Activated CD4-positive, alpha-beta memory T cell treated with anti-CD3 and anti-CD28 coated beads for 36 hours (primary cell): Measurements from ENCODE around the gene ADISSP. TPM values are rescaled to one million over a fixed set of nuclear protein-coding genes. Genes with fewer than 3 reads are reported as not detected.

ENCODE experiments used
- CTCF ChIA-PET: fragments of 350-600 bp; sonication (Branson Sonifier 250); formaldehyde crosslinking; loops from one replicate; lab custom pipeline; 2021; ENCODE audit warnings: antibody characterized with exemption, inconsistent platforms; lab: Charles Lee
- POLR2A ChIA-PET: fragments of 350-600 bp; sonication (Branson Sonifier 250); formaldehyde crosslinking; loops from one replicate; lab custom pipeline; 2021; ENCODE audit warnings: antibody characterized with exemption; lab: Charles Lee
- DNase-seq: peaks from one replicate; pipeline ENCODE4 v3.0.0-alpha.2; 2020
- H3K27ac Mint-ChIP-seq: one replicate; pipeline ENCODE4 v1.8.0; 2021; ENCODE audit warnings: mixed read lengths
- H3K27me3 Mint-ChIP-seq: one replicate; pipeline ENCODE4 v1.8.0; 2021; ENCODE audit warnings: mixed read lengths
- H3K36me3 Mint-ChIP-seq: one replicate; pipeline ENCODE4 v1.8.0; 2021; ENCODE audit warnings: mixed read lengths
- H3K4me1 Mint-ChIP-seq: one replicate; pipeline ENCODE4 v1.8.0; 2021; ENCODE audit warnings: low read depth, mixed read lengths
- H3K4me3 Mint-ChIP-seq: one replicate; pipeline ENCODE4 v1.8.0; 2021; ENCODE audit warnings: mild to moderate bottlenecking, mixed read lengths
- H3K9me3 Mint-ChIP-seq: one replicate; pipeline ENCODE4 v1.8.0; 2021; ENCODE audit warnings: mixed read lengths
- intact Hi-C: fragments of 100-400 bp; cut with micrococcal nuclease; formaldehyde crosslinking; loops from one replicate; pipeline ENCODE4 v1.15.1; 2023
- total RNA-seq, 2 experiments: library from RNA; stranded (reverse); gene quantifications; one replicate each; pipeline ENCODE4 v1.2.3, GENCODE V29; 2021

Gene ADISSP
- total RNA-seq, 2 experiments from 2014 or later, result 50.6 to 51.4 TPM

DNA sequence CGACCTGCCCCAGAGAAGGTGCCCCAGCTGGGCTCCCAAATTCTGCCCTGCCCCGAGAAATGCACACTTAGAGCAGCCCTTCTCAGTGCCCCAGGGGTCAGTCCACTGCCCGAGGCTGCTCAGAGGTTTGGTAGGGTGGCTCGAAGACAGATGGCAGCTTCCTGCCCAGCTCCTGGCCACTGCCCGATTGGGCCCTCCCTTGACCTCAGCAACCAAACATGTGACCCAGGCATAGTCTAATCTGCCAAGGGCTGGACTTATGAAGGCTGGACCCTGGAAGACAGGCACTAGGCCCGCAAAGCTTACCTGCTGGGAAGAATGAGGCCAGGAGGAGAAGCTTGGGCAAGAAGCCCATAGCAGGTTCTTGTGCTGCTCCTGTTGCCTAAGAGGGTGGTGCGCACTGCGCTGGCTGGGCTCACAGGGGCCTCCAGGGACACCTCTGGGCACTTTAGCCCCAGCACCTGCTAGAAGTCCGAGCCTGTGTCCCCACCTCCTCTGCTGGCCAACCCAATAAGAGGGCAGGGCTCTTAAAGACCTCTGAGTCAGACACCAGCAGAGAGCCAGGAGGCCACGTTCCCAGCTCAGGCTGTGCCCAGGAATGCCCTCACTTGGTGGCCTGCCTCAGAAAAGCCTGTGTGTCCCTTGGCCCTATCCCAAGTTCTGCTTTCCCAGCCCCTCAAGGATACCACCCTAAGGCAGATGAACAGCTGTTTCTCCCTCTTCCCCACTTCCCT is 60.6 kb downstream of the ADISSP start:
- H3K9me3 Mint-ChIP-seq, result no peaks in the 10 kb centered on the region
- H3K36me3 Mint-ChIP-seq, result no peaks in the 10 kb centered on the region
- ChIA-PET CTCF (interaction anchor here (0.8 to 2.3 kb wide), 2 partner anchors 30 to 46 kb away, joined by 3 to 11 read pairs; no protein-coding TSS in a partner anchor), POLR2A (no interaction called here)
- intact Hi-C loops, result no loop called here
- no peak overlapping the region for H3K27ac Mint-ChIP-seq
- H3K4me3 Mint-ChIP-seq, result no peak overlapping the region
- H3K4me1 Mint-ChIP-seq, result no peaks in the 10 kb centered on the region
- DNase-seq, result no peak
- H3K27me3 Mint-ChIP-seq, result peaks cover 6% of the 10 kb centered on the region

GRCh38 chr20:3705970-3706739 is 61.4 kb downstream of the ADISSP start:
- ChIA-PET POLR2A (interaction anchor here (0.8 kb wide), 1 partner anchor 19 kb away, joined by 3 read pairs; no protein-coding TSS in a partner anchor), CTCF (interaction anchor here (2.3 kb wide), 1 partner anchor 29 kb away, joined by 11 read pairs; no protein-coding TSS in a partner anchor)

GRCh38 chr20:3705491-3705969 is 62.0 kb downstream of the ADISSP start:
- no peak for DNase-seq
- no peaks in the 10 kb centered on the region for H3K4me1 Mint-ChIP-seq
- no peak overlapping the region for H3K27ac Mint-ChIP-seq
- ChIA-PET POLR2A (interaction anchor here (0.8 kb wide), 1 partner anchor 18 kb away, joined by 3 read pairs; no protein-coding TSS in a partner anchor), CTCF (interaction anchor here (2.3 kb wide), 1 partner anchor 28 kb away, joined by 11 read pairs; no protein-coding TSS in a partner anchor)
- H3K36me3 Mint-ChIP-seq, result no peaks in the 10 kb centered on the region
- H3K9me3 Mint-ChIP-seq, result no peaks in the 10 kb centered on the region
- no peaks in the 10 kb centered on the region for H3K27me3 Mint-ChIP-seq
- no peak overlapping the region for H3K4me3 Mint-ChIP-seq
- intact Hi-C loops, result no loop called here

More at GRCh38 chr20:3705970-3706739, 61.4 kb downstream of the ADISSP start:
- DNase-seq, result no peak
- Mint-ChIP-seq H3K9me3 (no peaks in the 10 kb centered on the region), H3K36me3 (no peaks in the 10 kb centered on the region), H3K27me3 (no peaks in the 10 kb centered on the region), H3K4me3 (no peak overlapping the region), H3K4me1 (no peaks in the 10 kb centered on the region), H3K27ac (no peak overlapping the region)
- intact Hi-C loops, result no loop called here

GRCh38 chr20:3704087-3704486 is 63.5 kb downstream of the ADISSP start:
- Mint-ChIP-seq H3K4me1 (no peaks in the 10 kb centered on the region), H3K9me3 (no peaks in the 10 kb centered on the region), H3K36me3 (no peaks in the 10 kb centered on the region), H3K27ac (no peak overlapping the region), H3K27me3 (no peaks in the 10 kb centered on the region), H3K4me3 (no peak overlapping the region)
- intact Hi-C loops, result no loop called here
- POLR2A ChIA-PET, result no interaction called here
- DNase-seq, result no peak
- CTCF ChIA-PET, result no interaction called here

Other genes starting within 250 kb of the ADISSP start
- not detected for gene GFRA4, start 104.4 kb downstream of the ADISSP start, total RNA-seq
- gene ADAM33, start 85.7 kb downstream of the ADISSP start, total RNA-seq, result not detected
- under 1 TPM in 1 of 2 experiments, not detected in 1; 0.07 TPM for gene SIGLEC1, start 55.2 kb downstream of the ADISSP start, total RNA-seq
- not detected for gene HSPA12B, start 35.1 kb downstream of the ADISSP start, total RNA-seq
- gene SPEF1, start 13.7 kb upstream of the ADISSP start, total RNA-seq, result under 1 TPM in 1 of 2 experiments, not detected in 1; 0.17 TPM
- 10 to 100 TPM; 50.1 to 51.9 TPM for gene CENPB, start 19.0 kb upstream of the ADISSP start, total RNA-seq
- gene CDC25B, start 28.6 kb upstream of the ADISSP start, total RNA-seq, result 100 to 1,000 TPM; 120 to 128 TPM
- gene AP5S1, start 52.8 kb upstream of the ADISSP start, total RNA-seq, result 1 to 10 TPM; 9.1 to 10.0 TPM
- gene MAVS, start 79.1 kb upstream of the ADISSP start, total RNA-seq, result 10 to 100 TPM; 22.2 to 24.2 TPM
- gene PANK2, start 121.6 kb upstream of the ADISSP start, total RNA-seq, result 10 to 100 TPM; 49.3 to 52.5 TPM
- gene RNF24, start 247.8 kb upstream of the ADISSP start, total RNA-seq, result 10 to 100 TPM in 1 of 2 experiments, 1 to 10 TPM in 1; 9.9 to 11.6 TPM